ENCODE results near the gene FBRSL1. TPM values are rescaled to one million over a fixed set of nuclear protein-coding genes. Genes with fewer than 3 reads are reported as not detected.
A peak's percentile ranks its signal among the peaks of the same experiment; 100 is the strongest.

The FBRSL1 gene
- total RNA-seq, 4 donors from 2014 or later, result 13.8 to 31.5 (median 16.1) TPM

DNA sequence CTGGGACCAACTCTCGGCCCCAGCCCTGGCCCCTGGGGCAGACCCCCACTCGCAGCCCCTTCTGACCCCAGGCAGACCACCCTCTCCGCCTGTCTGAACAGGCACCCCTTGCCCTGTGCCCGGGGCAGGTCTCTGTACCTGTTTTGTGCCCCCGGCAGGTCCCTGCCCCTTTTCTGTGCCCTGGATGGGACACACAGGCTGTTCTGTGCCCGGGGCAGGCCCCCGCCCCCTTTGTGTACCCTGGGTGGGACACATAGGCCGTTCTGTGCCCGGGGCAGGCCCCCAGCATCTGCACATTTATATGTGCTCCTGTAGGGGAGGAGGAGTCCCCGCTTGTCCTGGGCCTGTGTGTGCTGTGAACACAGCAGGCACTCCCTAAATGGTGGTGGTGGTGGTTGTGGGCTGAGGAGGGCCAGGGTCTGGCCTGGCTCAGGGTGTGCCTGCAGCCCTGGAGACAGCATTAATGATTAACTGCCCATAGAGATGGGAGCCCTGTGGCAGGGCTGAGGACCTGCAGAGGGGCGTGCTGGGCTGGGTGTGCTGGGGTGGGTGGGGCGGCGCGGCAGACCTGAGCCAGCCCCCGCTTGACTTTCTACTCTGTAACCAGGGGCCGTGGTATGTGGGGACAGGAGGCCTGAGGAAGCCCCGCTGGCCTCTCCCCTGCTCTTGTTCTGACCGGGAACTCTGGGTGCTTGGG lies 3.7 kb downstream of the FBRSL1 start:
- H3K4me3 ChIP-seq, result no peak overlapping the region
- no peaks in the 10 kb centered on the region for H3K27me3 ChIP-seq
- TF ChIP-seq POLR2A (IDR thresholded peaks at IDR 0.05) (no peak), EP300 (IDR thresholded peaks at IDR 0.05) (no peak)
- TF ChIP-seq, protein P1, sequence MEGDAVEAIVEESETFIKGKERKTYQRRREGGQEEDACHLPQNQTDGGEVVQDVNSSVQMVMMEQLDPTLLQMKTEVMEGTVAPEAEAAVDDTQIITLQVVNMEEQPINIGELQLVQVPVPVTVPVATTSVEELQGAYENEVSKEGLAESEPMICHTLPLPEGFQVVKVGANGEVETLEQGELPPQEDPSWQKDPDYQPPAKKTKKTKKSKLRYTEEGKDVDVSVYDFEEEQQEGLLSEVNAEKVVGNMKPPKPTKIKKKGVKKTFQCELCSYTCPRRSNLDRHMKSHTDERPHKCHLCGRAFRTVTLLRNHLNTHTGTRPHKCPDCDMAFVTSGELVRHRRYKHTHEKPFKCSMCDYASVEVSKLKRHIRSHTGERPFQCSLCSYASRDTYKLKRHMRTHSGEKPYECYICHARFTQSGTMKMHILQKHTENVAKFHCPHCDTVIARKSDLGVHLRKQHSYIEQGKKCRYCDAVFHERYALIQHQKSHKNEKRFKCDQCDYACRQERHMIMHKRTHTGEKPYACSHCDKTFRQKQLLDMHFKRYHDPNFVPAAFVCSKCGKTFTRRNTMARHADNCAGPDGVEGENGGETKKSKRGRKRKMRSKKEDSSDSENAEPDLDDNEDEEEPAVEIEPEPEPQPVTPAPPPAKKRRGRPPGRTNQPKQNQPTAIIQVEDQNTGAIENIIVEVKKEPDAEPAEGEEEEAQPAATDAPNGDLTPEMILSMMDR (IDR thresholded peaks at IDR 0.05), result no peak
- peaks cover 0 to 87% (median 68%) of the 10 kb centered on the region in 4 donors for H3K4me1 ChIP-seq
- peak overlapping the region; percentile 26 to 86 (median 50) for H3K27ac ChIP-seq
- H3K9me3 ChIP-seq, result no peaks in the 10 kb centered on the region
- no peak for DNase-seq (ENCODE audit: low spot score in 2 of 2)
- peaks cover 0 to 5% (median 0%) of the 10 kb centered on the region in 3 donors for H3K36me3 ChIP-seq
- 76 to 80% methylated on average over 15 to 17 of the region's 18 CpGs for WGBS, 2 donors

DNA sequence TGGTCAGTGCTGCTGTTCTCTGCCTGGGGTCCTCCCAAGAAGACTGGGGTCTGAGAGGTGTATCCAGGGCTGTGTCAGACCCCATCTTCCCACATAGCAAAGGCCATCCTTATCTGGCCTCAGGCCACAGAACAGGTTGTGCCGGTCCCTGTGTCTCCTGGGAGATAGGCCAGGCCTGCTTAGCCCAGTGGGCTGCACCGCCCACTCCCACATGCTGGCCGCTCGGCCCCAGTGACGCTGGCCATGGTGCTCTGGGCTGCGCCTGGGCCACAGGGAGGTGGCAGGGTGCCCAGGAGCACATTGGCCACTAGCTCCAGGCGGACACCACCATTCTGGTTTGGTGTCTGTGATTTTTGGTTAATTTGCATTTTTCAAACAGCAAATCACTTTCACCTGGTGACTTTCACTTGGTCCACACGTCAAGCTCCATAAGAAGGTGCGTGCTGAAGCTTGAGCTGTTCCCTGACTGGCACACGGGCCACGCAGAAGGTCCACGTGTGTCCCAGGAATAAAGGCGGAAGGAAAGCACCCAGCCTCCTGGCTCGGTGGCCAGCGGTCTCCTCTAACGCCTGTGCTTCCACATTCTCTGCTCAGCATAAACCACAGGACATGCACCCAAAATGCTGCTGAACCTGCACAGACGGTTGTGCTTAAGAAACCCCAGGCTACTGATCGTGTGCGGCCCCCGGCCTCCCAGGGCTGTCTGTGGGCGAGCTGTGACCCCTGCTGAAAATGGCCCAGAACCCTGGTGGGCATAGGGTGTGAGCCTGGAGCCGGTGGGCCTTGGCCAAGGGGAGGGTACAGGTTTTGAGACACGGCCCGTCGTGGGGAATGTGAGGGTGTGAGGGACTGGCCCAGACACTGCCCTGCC lies 4.6 kb downstream of the FBRSL1 start:
- DNase-seq (ENCODE audit: low spot score in 2 of 2), result no peak
- no peaks in the 10 kb centered on the region for H3K9me3 ChIP-seq
- no peak overlapping the region for H3K4me3 ChIP-seq
- H3K4me1 ChIP-seq, result peaks cover 0 to 87% (median 63%) of the 10 kb centered on the region in 4 donors
- H3K27ac ChIP-seq, result peak overlapping the region; percentile 26 to 86 (median 50)
- no peaks in the 10 kb centered on the region for H3K27me3 ChIP-seq
- H3K36me3 ChIP-seq, result peaks cover 0 to 5% (median 0%) of the 10 kb centered on the region in 3 donors
- 74 to 77% methylated on average over 12 to 19 of the region's 25 CpGs for WGBS, 2 donors
- TF ChIP-seq, protein P1 (IDR thresholded peaks at IDR 0.05), result no peak
- peak in 1 of 2 donors; percentile 71 for TF ChIP-seq EP300 (IDR thresholded peaks at IDR 0.05)

DNA sequence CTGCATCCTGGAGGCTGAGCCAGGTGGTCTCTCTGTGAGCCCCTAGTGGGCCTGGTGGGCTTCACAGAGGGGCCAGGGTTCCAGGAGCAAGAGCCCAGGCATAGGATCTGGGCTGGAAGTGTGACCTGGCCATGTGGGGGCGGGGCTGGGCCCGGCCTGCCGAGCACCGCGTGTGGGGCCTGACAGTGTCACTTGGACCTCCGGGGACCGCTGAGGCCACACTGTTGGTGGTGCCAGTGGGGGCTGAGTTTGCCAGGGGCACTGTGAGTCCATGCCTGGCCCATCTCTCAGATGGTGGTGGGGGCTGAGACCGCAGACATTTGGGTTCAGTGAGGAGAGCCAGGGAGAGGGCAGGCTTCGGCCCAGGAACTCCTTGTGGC lies 5.2 kb downstream of the FBRSL1 start:
- peak overlapping the region in 3 of 4 donors; percentile 7 to 86 (median 40) for H3K27ac ChIP-seq
- no peaks in the 10 kb centered on the region for H3K9me3 ChIP-seq
- no peak overlapping the region for H3K4me3 ChIP-seq
- no peaks in the 10 kb centered on the region for H3K27me3 ChIP-seq
- WGBS, 2 donors, result 43 to 49% methylated on average over 8 to 9 of the region's 9 CpGs
- H3K36me3 ChIP-seq, result peaks cover 0 to 5% (median 0%) of the 10 kb centered on the region in 3 donors
- DNase-seq (ENCODE audit: low spot score in 2 of 2), result no peak
- TF ChIP-seq POLR2A (IDR thresholded peaks at IDR 0.05) (no peak), EP300 (IDR thresholded peaks at IDR 0.05) (no peak)
- TF ChIP-seq, protein P1 (IDR thresholded peaks at IDR 0.05), result no peak
- peaks cover 0 to 93% (median 66%) of the 10 kb centered on the region in 4 donors for H3K4me1 ChIP-seq

DNA sequence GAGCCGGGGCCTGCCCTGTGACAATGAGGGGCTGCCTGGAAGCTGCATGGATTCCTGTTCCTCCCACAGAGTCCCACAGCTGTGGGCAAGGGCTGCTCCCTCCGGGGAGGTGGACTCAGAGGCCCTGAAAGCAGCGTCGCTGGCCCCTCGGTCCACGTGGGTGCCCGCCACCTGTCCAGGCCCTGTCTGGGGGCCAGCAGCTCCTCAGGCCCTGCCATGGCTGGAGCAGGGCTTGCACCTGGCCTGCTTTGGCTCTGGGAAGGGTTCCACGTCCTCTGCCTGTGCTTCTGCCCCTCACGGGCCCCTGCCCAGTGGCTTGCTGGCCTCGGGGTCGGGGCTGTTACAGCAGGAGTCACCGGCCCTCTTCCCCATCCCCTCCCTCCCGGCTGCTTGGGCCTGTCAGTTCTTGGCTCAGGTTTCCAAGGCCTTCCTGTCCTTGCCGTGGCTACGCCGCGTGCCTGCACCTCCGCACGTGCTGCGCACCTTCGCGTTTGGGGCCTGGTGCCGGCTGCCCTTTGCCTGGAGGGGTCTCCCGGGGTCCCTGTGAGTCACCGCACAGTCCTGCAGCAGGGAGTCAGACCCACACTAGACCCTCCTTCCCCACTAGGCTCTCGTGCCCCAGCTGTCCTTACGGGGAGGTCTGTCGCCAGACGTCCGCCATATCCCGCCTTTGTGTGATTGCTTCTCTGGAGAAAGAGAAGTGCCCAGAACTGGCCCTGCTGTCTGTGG lies 5.8 kb downstream of the FBRSL1 start:
- no peaks in the 10 kb centered on the region for H3K27me3 ChIP-seq
- H3K27ac ChIP-seq, result peak overlapping the region in 2 of 4 donors; percentile 40 to 86
- DNase-seq (ENCODE audit: low spot score in 2 of 2), result no peak
- TF ChIP-seq EP300 (IDR thresholded peaks at IDR 0.05) (no peak), POLR2A (IDR thresholded peaks at IDR 0.05) (no peak)
- TF ChIP-seq, protein P1 (IDR thresholded peaks at IDR 0.05), result no peak
- H3K9me3 ChIP-seq, result no peaks in the 10 kb centered on the region
- WGBS, 2 donors, result 62 to 75% methylated on average over 24 to 27 of the region's 31 CpGs
- H3K4me1 ChIP-seq, result peaks cover 0 to 99% (median 70%) of the 10 kb centered on the region in 4 donors
- peaks cover 0 to 5% (median 0%) of the 10 kb centered on the region in 3 donors for H3K36me3 ChIP-seq
- H3K4me3 ChIP-seq, result no peak overlapping the region
